ENCODE results near the gene HOXA3. TPM values are rescaled to one million over a fixed set of nuclear protein-coding genes. Genes with fewer than 3 reads are reported as not detected.
A peak's percentile ranks its signal among the peaks of the same experiment; 100 is the strongest.

Gene HOXA3
- total RNA-seq, 1 donor from 2014 or later, result not detected

DNA sequence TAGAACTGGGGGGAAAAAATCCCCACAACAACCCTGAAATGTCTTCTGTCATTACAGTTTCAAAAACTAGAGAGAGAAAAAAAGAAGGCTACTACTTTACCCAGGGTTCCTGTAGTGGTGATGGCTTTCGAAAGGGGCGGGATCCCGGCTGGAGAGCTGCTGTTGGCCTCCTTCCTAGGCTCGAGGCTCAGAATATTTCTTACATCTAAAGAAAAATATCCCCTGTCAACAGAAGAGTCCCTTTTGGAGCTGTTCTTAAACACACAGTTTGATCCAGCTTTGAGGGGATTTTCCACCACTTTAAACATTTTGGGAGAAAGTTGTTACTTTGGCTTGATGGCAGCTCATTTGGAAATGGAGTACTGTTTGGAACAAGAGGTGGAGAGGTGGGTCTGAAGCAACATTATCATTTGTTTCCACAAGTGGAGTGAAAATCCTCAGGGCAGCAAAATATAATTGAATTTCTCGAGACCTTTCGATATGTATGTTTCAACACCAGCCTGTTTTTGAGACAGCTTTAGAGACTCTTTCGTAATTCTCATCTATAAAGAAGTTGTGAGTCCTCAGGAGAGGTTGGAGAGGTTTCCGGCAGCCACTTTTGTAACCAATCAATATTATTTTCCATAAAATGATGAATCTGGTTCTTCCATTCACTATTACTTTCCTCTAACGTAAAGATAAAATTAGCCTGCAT is 42.5 kb upstream of the HOXA3 start:
- Mint-ChIP-seq H3K4me1 (ENCODE audit: low read depth, unreplicated experiment) (no peaks in the 10 kb centered on the region), H3K36me3 (ENCODE audit: unreplicated experiment) (peaks cover 3% of the 10 kb centered on the region), H3K4me3 (ENCODE audit: unreplicated experiment) (no peak overlapping the region), H3K27me3 (ENCODE audit: unreplicated experiment) (peaks cover 38% of the 10 kb centered on the region), H3K27ac (ENCODE audit: unreplicated experiment) (no peak overlapping the region), H3K9me3 (ENCODE audit: unreplicated experiment) (peaks cover 10% of the 10 kb centered on the region)
- peak; percentile 4 for DNase-seq
- TF ChIP-seq, protein P1, sequence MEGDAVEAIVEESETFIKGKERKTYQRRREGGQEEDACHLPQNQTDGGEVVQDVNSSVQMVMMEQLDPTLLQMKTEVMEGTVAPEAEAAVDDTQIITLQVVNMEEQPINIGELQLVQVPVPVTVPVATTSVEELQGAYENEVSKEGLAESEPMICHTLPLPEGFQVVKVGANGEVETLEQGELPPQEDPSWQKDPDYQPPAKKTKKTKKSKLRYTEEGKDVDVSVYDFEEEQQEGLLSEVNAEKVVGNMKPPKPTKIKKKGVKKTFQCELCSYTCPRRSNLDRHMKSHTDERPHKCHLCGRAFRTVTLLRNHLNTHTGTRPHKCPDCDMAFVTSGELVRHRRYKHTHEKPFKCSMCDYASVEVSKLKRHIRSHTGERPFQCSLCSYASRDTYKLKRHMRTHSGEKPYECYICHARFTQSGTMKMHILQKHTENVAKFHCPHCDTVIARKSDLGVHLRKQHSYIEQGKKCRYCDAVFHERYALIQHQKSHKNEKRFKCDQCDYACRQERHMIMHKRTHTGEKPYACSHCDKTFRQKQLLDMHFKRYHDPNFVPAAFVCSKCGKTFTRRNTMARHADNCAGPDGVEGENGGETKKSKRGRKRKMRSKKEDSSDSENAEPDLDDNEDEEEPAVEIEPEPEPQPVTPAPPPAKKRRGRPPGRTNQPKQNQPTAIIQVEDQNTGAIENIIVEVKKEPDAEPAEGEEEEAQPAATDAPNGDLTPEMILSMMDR (IDR thresholded peaks at IDR 0.05; ENCODE audit: partially characterized antibody, unreplicated experiment), result no peak

DNA sequence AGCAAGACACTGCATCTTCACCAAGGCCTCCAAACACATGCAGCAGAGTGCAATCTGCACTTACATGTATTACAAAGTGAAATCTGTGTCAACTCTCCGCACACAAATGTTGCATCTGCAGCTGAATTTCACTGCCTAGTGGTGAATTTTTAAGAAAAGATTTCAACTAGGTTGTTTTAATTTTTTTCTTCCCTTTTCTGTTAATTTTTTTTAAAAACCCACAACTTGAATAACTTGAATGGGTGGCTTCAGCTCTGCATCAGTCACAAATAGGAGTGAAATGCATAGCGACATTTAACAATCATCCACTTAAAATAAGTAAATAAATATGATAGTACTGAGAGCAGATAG is 41.6 kb upstream of the HOXA3 start:
- no peak overlapping the region for H3K27ac Mint-ChIP-seq (ENCODE audit: unreplicated experiment)
- peaks cover 10% of the 10 kb centered on the region for H3K9me3 Mint-ChIP-seq (ENCODE audit: unreplicated experiment)
- H3K4me1 Mint-ChIP-seq (ENCODE audit: low read depth, unreplicated experiment), result no peaks in the 10 kb centered on the region
- H3K4me3 Mint-ChIP-seq (ENCODE audit: unreplicated experiment), result no peak overlapping the region
- peaks cover 39% of the 10 kb centered on the region for H3K27me3 Mint-ChIP-seq (ENCODE audit: unreplicated experiment)
- no peak for DNase-seq
- TF ChIP-seq, protein P1 (IDR thresholded peaks at IDR 0.05; ENCODE audit: partially characterized antibody, unreplicated experiment), result no peak
- H3K36me3 Mint-ChIP-seq (ENCODE audit: unreplicated experiment), result peaks cover 3% of the 10 kb centered on the region

DNA sequence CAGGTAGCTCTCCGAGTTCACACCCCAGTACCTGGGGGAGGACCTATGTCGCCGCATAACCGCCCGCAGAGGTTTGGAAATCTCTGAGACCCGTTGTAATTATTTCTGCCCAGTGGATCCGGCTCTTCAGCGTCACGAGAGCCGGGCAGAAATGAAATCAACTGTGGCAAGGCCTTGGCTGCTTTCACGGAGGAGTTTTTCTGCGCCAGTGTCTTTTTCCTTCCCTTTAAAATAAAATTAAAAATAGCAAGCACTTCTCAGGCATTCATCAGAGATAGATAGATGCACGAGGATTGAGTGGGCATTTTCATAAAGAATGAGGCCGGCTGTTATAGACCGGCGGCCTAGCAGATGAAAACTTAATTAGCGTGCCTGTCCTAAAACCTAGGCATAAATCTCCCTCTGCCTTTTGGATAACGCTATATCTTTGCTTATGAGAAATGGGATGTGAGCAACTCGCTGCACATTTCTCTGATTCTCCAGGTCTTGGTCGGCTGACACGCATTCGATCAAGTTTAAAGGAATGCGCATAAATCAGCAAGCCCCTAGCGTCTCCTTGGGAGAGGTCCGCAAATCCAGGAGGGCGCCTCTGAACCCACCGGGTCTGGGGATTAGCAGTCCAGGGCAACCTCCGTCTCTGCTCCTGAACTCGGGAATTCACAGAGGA is 41.1 kb upstream of the HOXA3 start:
- Mint-ChIP-seq H3K27me3 (ENCODE audit: unreplicated experiment) (peaks cover 39% of the 10 kb centered on the region), H3K36me3 (ENCODE audit: unreplicated experiment) (peaks cover 3% of the 10 kb centered on the region), H3K4me3 (ENCODE audit: unreplicated experiment) (no peak overlapping the region), H3K4me1 (ENCODE audit: low read depth, unreplicated experiment) (peaks cover 3% of the 10 kb centered on the region), H3K9me3 (ENCODE audit: unreplicated experiment) (peaks cover 12% of the 10 kb centered on the region), H3K27ac (ENCODE audit: unreplicated experiment) (no peak overlapping the region)
- TF ChIP-seq, protein P1 (IDR thresholded peaks at IDR 0.05; ENCODE audit: partially characterized antibody, unreplicated experiment), result no peak
- DNase-seq, result peak; percentile 14

DNA sequence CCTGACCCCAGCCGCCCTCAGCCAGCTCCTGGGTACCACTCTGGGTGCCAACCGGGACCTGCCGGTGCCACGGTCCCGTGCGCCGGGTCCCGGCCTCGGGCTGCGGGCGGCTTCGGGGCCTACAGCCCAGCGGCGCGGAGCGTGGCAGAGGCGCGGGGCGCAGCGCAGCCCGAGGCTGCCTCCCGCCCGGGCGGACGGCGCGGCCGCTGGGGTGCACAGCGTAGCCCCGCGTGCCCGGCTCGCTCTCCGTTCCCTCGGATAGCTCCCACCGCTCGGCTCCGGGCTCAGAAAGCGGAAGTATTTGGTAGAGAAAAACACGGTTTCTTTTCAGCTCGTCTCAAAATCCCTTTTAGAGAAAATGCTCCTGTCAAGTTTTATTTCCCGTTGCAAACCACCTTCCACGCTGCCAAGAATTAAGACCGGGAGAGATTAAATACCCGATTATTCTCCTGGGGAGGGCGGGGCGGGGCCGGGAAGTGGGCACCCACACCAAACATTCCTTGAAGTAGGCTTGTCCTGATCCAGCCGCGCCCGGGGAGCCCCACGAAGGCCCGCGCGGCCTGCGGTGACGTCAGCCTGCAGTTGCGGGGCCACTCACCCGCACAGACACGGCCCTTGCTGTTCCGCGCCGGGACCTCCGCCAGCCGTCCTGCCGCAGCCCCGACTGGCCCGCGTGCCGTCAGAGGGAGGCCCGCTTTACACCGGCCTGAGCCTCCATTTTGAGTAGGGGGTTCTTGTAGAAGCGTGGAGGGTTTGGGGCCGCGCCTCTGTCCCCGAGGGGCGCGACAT is 40.4 kb upstream of the HOXA3 start:
- H3K27me3 Mint-ChIP-seq (ENCODE audit: unreplicated experiment), result peaks cover 41% of the 10 kb centered on the region
- TF ChIP-seq, protein P1 (IDR thresholded peaks at IDR 0.05; ENCODE audit: partially characterized antibody, unreplicated experiment), result no peak
- no peak overlapping the region for H3K27ac Mint-ChIP-seq (ENCODE audit: unreplicated experiment)
- DNase-seq, result peak; percentile 25
- peaks cover 14% of the 10 kb centered on the region for H3K9me3 Mint-ChIP-seq (ENCODE audit: unreplicated experiment)
- peaks cover 3% of the 10 kb centered on the region for H3K36me3 Mint-ChIP-seq (ENCODE audit: unreplicated experiment)
- no peak overlapping the region for H3K4me3 Mint-ChIP-seq (ENCODE audit: unreplicated experiment)
- peaks cover 3% of the 10 kb centered on the region for H3K4me1 Mint-ChIP-seq (ENCODE audit: low read depth, unreplicated experiment)
